HepG2 (cell line): ENCODE results near the gene SLC5A5. TPM values are rescaled to one million over a fixed set of nuclear protein-coding genes. Genes with fewer than 3 reads are reported as not detected.

Source experiments
- BRD4 ChIP-seq: sonication (generic); formaldehyde crosslinking; IDR thresholded peaks from 2 replicates; pipeline ENCODE4 v1.4.0; 2020; ENCODE audit warnings: missing genetic modification reagents
- CERS6 ChIP-seq: sonication (generic); formaldehyde crosslinking; IDR thresholded peaks from 2 replicates; pipeline ENCODE4 v1.5.0; 2020; ENCODE audit warnings: missing genetic modification reagents
- HMGXB4 ChIP-seq, 2 experiments: sonication (generic) in 1 of 2; formaldehyde crosslinking in 1 of 2; IDR thresholded peaks; 2 replicates each; pipeline versions ENCODE4 v1.4.0 to v1.6.1; 2018 to 2020; ENCODE audit warnings: missing genetic modification reagents in 2 of 2, borderline replicate concordance in 1 of 2, low read depth in 1 of 2, mild to moderate bottlenecking in 1 of 2, missing biosample characterization in 1 of 2
- HOXA5 ChIP-seq: sonication (generic); formaldehyde crosslinking; IDR thresholded peaks from 2 replicates; pipeline ENCODE4 v1.4.0; 2020; ENCODE audit warnings: missing genetic modification reagents
- KLF6 ChIP-seq: IDR thresholded peaks from 2 replicates; pipeline ENCODE4 v1.8.0; 2016; ENCODE audit warnings: missing biosample characterization, missing genetic modification reagents
- PATZ1 ChIP-seq: sonication (generic); formaldehyde crosslinking; IDR thresholded peaks from 2 replicates; pipeline ENCODE4 v1.4.0; 2020; ENCODE audit warnings: missing genetic modification reagents
- PITX1 ChIP-seq: sonication (generic); formaldehyde crosslinking; IDR thresholded peaks from 2 replicates; pipeline ENCODE4 v1.5.1; 2020; ENCODE audit warnings: mild to moderate bottlenecking, missing genetic modification reagents
- PPARG ChIP-seq: conservative IDR thresholded peaks from 2 replicates; pipeline ENCODE4 v1.6.1; 2016; ENCODE audit warnings: missing biosample characterization, missing genetic modification reagents
- SNAPC2 ChIP-seq: sonication (generic); formaldehyde crosslinking; IDR thresholded peaks from 2 replicates; pipeline ENCODE4 v1.8.1; 2022; ENCODE audit warnings: mild to moderate bottlenecking, missing genetic modification reagents
- SOX13 ChIP-seq, 3 experiments: fragments of 450-650 bp in 1 of 3; sonication (generic) in 1 of 3; formaldehyde crosslinking in 1 of 3; IDR thresholded peaks in 2 of 3; conservative IDR thresholded peaks in 1 of 3; 2 replicates each; pipeline versions ENCODE4 v1.5.0 to v1.6.1; 2016 to 2020; ENCODE audit warnings: antibody characterized with exemption in 1 of 3, mild to moderate bottlenecking in 1 of 3, missing compliant biosample characterization in 1 of 3, missing genetic modification reagents in 1 of 3, moderate library complexity in 1 of 3
- STAT5B ChIP-seq: sonication (generic); formaldehyde crosslinking; IDR thresholded peaks from 2 replicates; pipeline ENCODE4 v1.4.0; 2020; ENCODE audit warnings: missing genetic modification reagents
- TIGD3 ChIP-seq: sonication (generic); formaldehyde crosslinking; IDR thresholded peaks from 2 replicates; pipeline ENCODE4 v1.5.1; 2020; ENCODE audit warnings: mild to moderate bottlenecking, missing genetic modification reagents, borderline replicate concordance
- TMF1 ChIP-seq: sonication (generic); formaldehyde crosslinking; IDR thresholded peaks from 2 replicates; pipeline ENCODE4 v1.8.1; 2022; ENCODE audit warnings: low read depth, missing genetic modification reagents
- TRAFD1 ChIP-seq: sonication (generic); formaldehyde crosslinking; IDR thresholded peaks from 2 replicates; pipeline ENCODE4 v1.5.1; 2020; ENCODE audit warnings: missing genetic modification reagents, mild to moderate bottlenecking, borderline replicate concordance
- ZBTB42 ChIP-seq: sonication (generic); formaldehyde crosslinking; IDR thresholded peaks from 2 replicates; pipeline ENCODE4 v1.5.0; 2020; ENCODE audit warnings: mild to moderate bottlenecking, missing genetic modification reagents
- ZNF124 ChIP-seq: sonication (generic); formaldehyde crosslinking; IDR thresholded peaks from 2 replicates; pipeline ENCODE4 v1.4.0; 2020; ENCODE audit warnings: missing genetic modification reagents
- ZNF17 ChIP-seq: sonication (generic); formaldehyde crosslinking; IDR thresholded peaks from 2 replicates; pipeline ENCODE4 v1.5.0; 2020; ENCODE audit warnings: mild to moderate bottlenecking, missing genetic modification reagents
- ZNF264 ChIP-seq: sonication (generic); formaldehyde crosslinking; IDR thresholded peaks from 2 replicates; pipeline ENCODE4 v1.4.0; 2020; ENCODE audit warnings: missing genetic modification reagents
- ZNF644 ChIP-seq: IDR thresholded peaks from 2 replicates; pipeline ENCODE4 v1.6.1; 2016; ENCODE audit warnings: low read depth
- ZNF772 ChIP-seq: sonication (generic); formaldehyde crosslinking; IDR thresholded peaks from 2 replicates; pipeline ENCODE4 v1.5.0; 2020; ENCODE audit warnings: mild to moderate bottlenecking, missing genetic modification reagents
- polyA plus RNA-seq, 8 experiments: library from polyadenylated mRNA; depleted of rRNA in 3 of 8; stranded (reverse) in 7 of 8; unstranded in 1 of 8; fragments of >200 nt; fragmentation: Illumina TruSeq in 4 of 8; extraction: Trizol in 4 of 8; gene quantifications; 2 replicates each; pipeline versions ENCODE4 v1.2.1 to v1.2.3, GENCODE V29; 2011 to 2016; ENCODE audit warnings: low read depth in 4 of 8, missing spikeins in 1 of 8, mixed read lengths in 1 of 8; ENCODE audit not compliant: insufficient read depth in 1 of 8
- total RNA-seq, 5 experiments: library from RNA; depleted of rRNA; stranded (reverse); fragments of >200 nt; fragmentation: Illumina TruSeq; extraction: Trizol; gene quantifications; 2 replicates each; pipeline ENCODE4 v1.2.3, GENCODE V29; 2016; ENCODE audit warnings: low read depth in 1 of 5

SLC5A5 gene
- total and polyA plus RNA-seq, 2 of the 13 experiments (the other 11 are each of a cell fraction or from before 2014, with no cell fraction given): not detected

GRCh38 chr19:17889609-17890214, 18.0 kb downstream of the SLC5A5 start (continued):
- TF ChIP-seq TRAFD1 (CRISPR knock-in tag) (no peak), STAT5B (CRISPR knock-in tag) (no peak), ZBTB42 (CRISPR knock-in tag) (0 out of 2 replicates have a peak, but pooled peaks have one; percentile 34), HOXA5 (CRISPR knock-in tag) (peak; percentile 69), HMGXB4 (CRISPR knock-in tag; IDR thresholded peaks at IDR 0.05; ENCODE audit: borderline replicate concordance in 1 of 2, low read depth in 1 of 2) (no peak), TMF1 (CRISPR knock-in tag) (peak; percentile 61; the same call in 1 of the 2 replicates), ZNF264 (CRISPR knock-in tag) (0 out of 2 replicates have a peak, but pooled peaks have one; percentile 67), PPARG (CRISPR knock-in tag) (0 out of 2 replicates have a peak, but pooled peaks have one; percentile 28), ZNF644 (CRISPR knock-in tag) (peak; percentile 43; the same call in 1 of the 2 replicates), CERS6 (CRISPR knock-in tag) (no peak), SOX13 (IDR thresholded peaks at IDR 0.05) (no peak), SOX13 (CRISPR knock-in tag; conservative IDR thresholded peaks at IDR 0.05 in 1 of 2, IDR thresholded peaks at IDR 0.05 in 1 of 2) (peak in 1 of 2 experiments; percentile 29; a peak in 1 of 4 replicates), BRD4 (CRISPR knock-in tag) (no peak), ZNF17 (CRISPR knock-in tag) (no peak), KLF6 (CRISPR knock-in tag) (peak; percentile 88), SNAPC2 (no peak), ZNF772 (CRISPR knock-in tag) (peak; percentile 51; the same call in 1 of the 2 replicates), PITX1 (CRISPR knock-in tag) (0 out of 2 replicates have a peak, but pooled peaks have one; percentile 48), ZNF124 (CRISPR knock-in tag) (0 out of 2 replicates have a peak, but pooled peaks have one; percentile 59), TIGD3 (no peak), PATZ1 (CRISPR knock-in tag) (peak; percentile 40; the same call in 1 of the 2 replicates)
